ENCODE data around the gene NUSAP1.
"Not testable (repeated sequence)": the region's sequence is repeated elsewhere in the genome, so short reads cannot be mapped to it uniquely, and the experiment has no call there.

The NUSAP1 gene

GRCh38 chr15:41309226-41309905, 23.3 kb upstream of the NUSAP1 start:
- no peak overlapping the region for H3K27ac ChIP-seq
- no peak for TF ChIP-seq CTCF (conservative IDR thresholded peaks at IDR 0.05)

- not testable (repeated sequence) for H3K27ac ChIP-seq
These were observed 11.8 kb upstream of the NUSAP1 start for GRCh38 chr15:41320805-41321330.

- no peak for TF ChIP-seq CTCF (conservative IDR thresholded peaks at IDR 0.05)
- no peak overlapping the region for H3K27ac ChIP-seq
These were observed 9.1 kb upstream of the NUSAP1 start for GRCh38 chr15:41323611-41324010.

GRCh38 chr15:41331281-41331680, 1.4 kb upstream of the NUSAP1 start:
- peak overlapping the region; percentile 80 for H3K27ac ChIP-seq
- TF ChIP-seq CTCF (conservative IDR thresholded peaks at IDR 0.05), result no peak

GRCh38 chr15:41331833-41332193, 868 bp upstream of the NUSAP1 start:
- peak; percentile 77; the same call in 1 of the 2 replicates for TF ChIP-seq CTCF (conservative IDR thresholded peaks at IDR 0.05)
- H3K27ac ChIP-seq, result peak overlapping the region; percentile 80

- TF ChIP-seq CTCF (conservative IDR thresholded peaks at IDR 0.05), result no peak
- H3K27ac ChIP-seq, result peak overlapping the region; percentile 80
These were observed 413 bp downstream of the NUSAP1 start for GRCh38 chr15:41333026-41333562.

- TF ChIP-seq CTCF (conservative IDR thresholded peaks at IDR 0.05), result no peak
These were observed 1.8 kb downstream of the NUSAP1 start for GRCh38 chr15:41334293-41335120.

More at GRCh38 chr15:41334293-41335120, 1.8 kb downstream of the NUSAP1 start:
- peak overlapping the region; percentile 80 for H3K27ac ChIP-seq
